OCI-LY7 (cell line): ENCODE results near the gene AGMO. TPM values are rescaled to one million over a fixed set of nuclear protein-coding genes. Genes with fewer than 3 reads are reported as not detected.

Experiments used
- BruUV-seq: library from RNA; stranded (reverse); fragments of 400-500 nt; replicated peaks from 2 replicates; lab custom pipeline; 2021; lab: Mats Ljungman, UMichigan
- CTCF ChIA-PET: fragments of 300-600 bp; sonication (Branson Sonifier 250); formaldehyde crosslinking; loops from one replicate; lab custom pipeline; 2022; ENCODE audit warnings: antibody characterized with exemption; ENCODE audit not compliant: unreplicated experiment; lab: Charles Lee
- POLR2A ChIA-PET: fragments of 300-600 bp; sonication (Branson Sonifier 250); formaldehyde crosslinking; loops from one replicate; lab custom pipeline; 2022; ENCODE audit warnings: antibody characterized with exemption; lab: Charles Lee
- DNase-seq: peaks from one replicate; pipeline ENCODE4 v3.0.0-alpha.2; 2015; ENCODE audit warnings: low spot score
- H2AFZ ChIP-seq: fragments of 200-600 bp; sonication (generic), shearing (Covaris generic); 2 replicates; pipeline ENCODE4 v1.6.1; 2014; ENCODE audit warnings: mild to moderate bottlenecking, antibody characterized with exemption, low read length, moderate library complexity
- H3K27ac ChIP-seq: fragments of 200-600 bp; sonication (generic); 2 replicates; pipeline ENCODE4 v1.5.1; 2014; ENCODE audit warnings: mixed run types, low read depth, mild to moderate bottlenecking, moderate library complexity, low read length, inconsistent platforms; ENCODE audit not compliant: poor library complexity, severe bottlenecking
- H3K36me3 ChIP-seq: fragments of 200-600 bp; sonication (generic); 2 replicates; pipeline ENCODE4 v1.6.1; 2014; ENCODE audit warnings: mild to moderate bottlenecking, antibody characterized with exemption, low read length, moderate library complexity, mixed read lengths; ENCODE audit not compliant: insufficient read depth
- H3K4me1 ChIP-seq: fragments of 200-600 bp; sonication (generic); 2 replicates; pipeline ENCODE4 v1.5.1; 2014; ENCODE audit warnings: mild to moderate bottlenecking, low read length; ENCODE audit not compliant: insufficient read depth, poor library complexity, severe bottlenecking
- H3K4me2 ChIP-seq: fragments of 200-600 bp; sonication (generic); 2 replicates; pipeline ENCODE4 v1.6.1; 2014; ENCODE audit warnings: mild to moderate bottlenecking, low read length
- H3K4me3 ChIP-seq: fragments of 200-600 bp; sonication (generic); 2 replicates; pipeline ENCODE4 v1.5.1; 2014; ENCODE audit warnings: mild to moderate bottlenecking, low read depth, low read length; ENCODE audit not compliant: poor library complexity, severe bottlenecking
- H3K79me2 ChIP-seq: fragments of 200-600 bp; sonication (generic); 2 replicates; pipeline ENCODE4 v1.6.1; 2016; ENCODE audit warnings: low read depth, mild to moderate bottlenecking, low read length, moderate library complexity, mixed read lengths; ENCODE audit not compliant: insufficient read depth
- H3K9me2 ChIP-seq: fragments of 200-600 bp; sonication (generic); 2 replicates; pipeline ENCODE4 v1.6.1; 2016; ENCODE audit warnings: mild to moderate bottlenecking, low read length, mixed read lengths; ENCODE audit not compliant: insufficient read depth
- H3K9me3 ChIP-seq: fragments of 200-600 bp; sonication (generic); 2 replicates; pipeline ENCODE4 v1.6.1; 2014; ENCODE audit warnings: mild to moderate bottlenecking, mixed run types, low read length, mixed read lengths
- H4K20me1 ChIP-seq: fragments of 200-600 bp; sonication (generic); 2 replicates; pipeline ENCODE4 v1.6.1; 2014; ENCODE audit warnings: mild to moderate bottlenecking, antibody characterized with exemption, low read length, moderate library complexity, mixed read lengths; ENCODE audit not compliant: insufficient read depth
- CTCF ChIP-seq: fragments of 200-600 bp; sonication (generic); conservative IDR thresholded peaks from 2 replicates; pipeline ENCODE4 v1.5.1; 2014; ENCODE audit warnings: mild to moderate bottlenecking, antibody characterized with exemption, low read length, moderate library complexity, mixed read lengths
- EZH2phosphoT487 ChIP-seq: fragments of 200-600 bp; sonication (generic); IDR thresholded peaks from 2 replicates; pipeline ENCODE4 v1.6.1; 2018; ENCODE audit warnings: low read depth, borderline replicate concordance, mild to moderate bottlenecking, mixed run types, antibody characterized with exemption, low read length, moderate library complexity, mixed read lengths
- intact Hi-C: fragments of 100-400 bp; cut with micrococcal nuclease; formaldehyde crosslinking; loops from one replicate; pipeline ENCODE4 v1.10.0; 2022; ENCODE audit not compliant: unreplicated experiment
- total RNA-seq, 2 experiments: library from RNA; depleted of rRNA in 1 of 2; stranded (reverse); fragments of >200 nt in 1 of 2; shearing (Covaris generic) in 1 of 2; gene quantifications; 2 replicates each; pipeline ENCODE4 v1.2.3, GENCODE V29; 2014 to 2022

AGMO gene
- total RNA-seq, 2 experiments from 2014 or later: not detected

- intact Hi-C loops: no loop called here
- Histone ChIP-seq H3K4me2 (no peak overlapping the region), H4K20me1 (no peaks in the 10 kb centered on the region), H3K9me2 (no peaks in the 10 kb centered on the region), H2AFZ (no peak overlapping the region), H3K4me3 (no peak overlapping the region), H3K9me3 (no peaks in the 10 kb centered on the region), H3K36me3 (no peaks in the 10 kb centered on the region), H3K4me1 (no peaks in the 10 kb centered on the region), H3K79me2 (no peaks in the 10 kb centered on the region), H3K27ac (no peak overlapping the region)
- no peak for DNase-seq
- CTCF ChIA-PET: no interaction called here
- POLR2A ChIA-PET: no interaction called here
- no TSS peak for BruUV-seq
- TF ChIP-seq CTCF (no peak), EZH2phosphoT487 (no peak)
Observed at GRCh38 chr7:15167912-15168311, 393.9 kb downstream of the AGMO start.

GRCh38 chr7:15166620-15167019, 395.2 kb downstream of the AGMO start:
- ChIA-PET CTCF (no interaction called here), POLR2A (interaction anchor here (1.2 kb wide), 1 partner anchor 526 kb away, joined by 3 read pairs; no protein-coding TSS in a partner anchor)
- Histone ChIP-seq H3K79me2 (no peaks in the 10 kb centered on the region), H3K4me3 (no peak overlapping the region), H3K9me2 (no peaks in the 10 kb centered on the region), H3K4me1 (no peaks in the 10 kb centered on the region), H3K4me2 (no peak overlapping the region), H4K20me1 (no peaks in the 10 kb centered on the region), H3K9me3 (no peaks in the 10 kb centered on the region), H2AFZ (no peak overlapping the region), H3K36me3 (no peaks in the 10 kb centered on the region), H3K27ac (no peak overlapping the region)
- TF ChIP-seq EZH2phosphoT487 (no peak), CTCF (no peak)
- no TSS peak for BruUV-seq
- intact Hi-C loops: no loop called here
- DNase-seq: no peak

GRCh38 chr7:15159261-15159660, 402.6 kb downstream of the AGMO start:
- TF ChIP-seq EZH2phosphoT487: no peak
- TF ChIP-seq CTCF: no peak
- no peaks in the 10 kb centered on the region for H3K4me1 ChIP-seq
- DNase-seq: no peak
- BruUV-seq: no TSS peak
- intact Hi-C loops: no loop called here
- POLR2A ChIA-PET: no interaction called here
- H3K4me2 ChIP-seq: no peak overlapping the region
- H4K20me1 ChIP-seq: no peaks in the 10 kb centered on the region
- H3K4me3 ChIP-seq: no peak overlapping the region
- no peaks in the 10 kb centered on the region for H3K9me2 ChIP-seq
- H3K27ac ChIP-seq: no peak overlapping the region
- H3K36me3 ChIP-seq: no peaks in the 10 kb centered on the region
- CTCF ChIA-PET: no interaction called here
- H3K79me2 ChIP-seq: no peaks in the 10 kb centered on the region
- no peak overlapping the region for H2AFZ ChIP-seq
- no peaks in the 10 kb centered on the region for H3K9me3 ChIP-seq
